OCI-LY3 (cell line): ENCODE data around the gene LRRC14B.
"Not testable (repeated sequence)": the region's sequence is repeated elsewhere in the genome, so short reads cannot be mapped to it uniquely, and the experiment has no call there.

Experiments used
- H2AFZ ChIP-seq: fragments of 200-600, 300-600 bp; shearing (Covaris generic); 2 replicates; pipeline ENCODE4 v1.6.0; 2014; ENCODE audit warnings: antibody characterized with exemption, low read depth, low read length
- H3K27ac ChIP-seq: fragments of 200-600, 300-600 bp; sonication (generic); 2 replicates; pipeline ENCODE4 v1.5.1; 2014; ENCODE audit warnings: mild to moderate bottlenecking, low read length, moderate library complexity, mixed read lengths
- H3K27me3 ChIP-seq: fragments of 200-600, 300-600 bp; sonication (generic); 2 replicates; pipeline ENCODE4 v1.6.1; 2014; ENCODE audit warnings: low read depth, low read length, mixed read lengths
- H3K36me3 ChIP-seq: fragments of 200-600, 300-600 bp; sonication (generic); replicated peaks from 2 replicates; pipeline ENCODE3; 2014; ENCODE audit warnings: low read depth, low read length, mixed read lengths
- H3K4me1 ChIP-seq: fragments of 300-600, 200-600 bp; sonication (generic); 2 replicates; pipeline ENCODE4 v1.6.1; 2014; ENCODE audit warnings: low read length, mixed read lengths
- H3K4me2 ChIP-seq: fragments of 200-600, 300-600 bp; sonication (generic); 2 replicates; pipeline ENCODE4 v1.6.1; 2014; ENCODE audit warnings: low read length, mixed read lengths
- H3K4me3 ChIP-seq: fragments of 300-600, 200-600 bp; sonication (generic); 2 replicates; pipeline ENCODE4 v1.5.1; 2014; ENCODE audit warnings: antibody characterized with exemption, mild to moderate bottlenecking, low read length, moderate library complexity
- H3K79me2 ChIP-seq: fragments of 300-600, 200-600 bp; shearing (Covaris generic); 2 replicates; pipeline ENCODE4 v1.6.1; 2014; ENCODE audit warnings: mild to moderate bottlenecking, low read length, mixed read lengths
- H3K9ac ChIP-seq: fragments of 300-600, 200-600 bp; shearing (Covaris generic); 2 replicates; pipeline ENCODE4 v1.6.0; 2014; ENCODE audit warnings: mild to moderate bottlenecking, low read length, moderate library complexity
- H3K9me3 ChIP-seq: fragments of 200-600, 300-600 bp; shearing (Covaris generic); 2 replicates; pipeline ENCODE4 v1.6.1; 2014; ENCODE audit warnings: low read length, mixed read lengths; ENCODE audit not compliant: insufficient read depth
- H4K20me1 ChIP-seq: fragments of 200-600, 300-600 bp; sonication (generic); 2 replicates; pipeline ENCODE4 v1.6.1; 2016; ENCODE audit warnings: low read length, mixed read lengths; ENCODE audit not compliant: insufficient read depth
- EZH2phosphoT487 ChIP-seq: fragments of 200-600 bp; shearing (Covaris generic); IDR thresholded peaks from 2 replicates; pipeline ENCODE4 v1.6.1; 2018; ENCODE audit warnings: antibody characterized with exemption, mixed run types, low read depth
- TF ChIP-seq, protein P1 (sequence below): fragments of 200-600, 300-600 bp; sonication (generic); IDR thresholded peaks from 2 replicates; pipeline ENCODE4 v1.5.1; 2014; ENCODE audit warnings: antibody characterized with exemption, low read length, low read depth

The LRRC14B gene

DNA sequence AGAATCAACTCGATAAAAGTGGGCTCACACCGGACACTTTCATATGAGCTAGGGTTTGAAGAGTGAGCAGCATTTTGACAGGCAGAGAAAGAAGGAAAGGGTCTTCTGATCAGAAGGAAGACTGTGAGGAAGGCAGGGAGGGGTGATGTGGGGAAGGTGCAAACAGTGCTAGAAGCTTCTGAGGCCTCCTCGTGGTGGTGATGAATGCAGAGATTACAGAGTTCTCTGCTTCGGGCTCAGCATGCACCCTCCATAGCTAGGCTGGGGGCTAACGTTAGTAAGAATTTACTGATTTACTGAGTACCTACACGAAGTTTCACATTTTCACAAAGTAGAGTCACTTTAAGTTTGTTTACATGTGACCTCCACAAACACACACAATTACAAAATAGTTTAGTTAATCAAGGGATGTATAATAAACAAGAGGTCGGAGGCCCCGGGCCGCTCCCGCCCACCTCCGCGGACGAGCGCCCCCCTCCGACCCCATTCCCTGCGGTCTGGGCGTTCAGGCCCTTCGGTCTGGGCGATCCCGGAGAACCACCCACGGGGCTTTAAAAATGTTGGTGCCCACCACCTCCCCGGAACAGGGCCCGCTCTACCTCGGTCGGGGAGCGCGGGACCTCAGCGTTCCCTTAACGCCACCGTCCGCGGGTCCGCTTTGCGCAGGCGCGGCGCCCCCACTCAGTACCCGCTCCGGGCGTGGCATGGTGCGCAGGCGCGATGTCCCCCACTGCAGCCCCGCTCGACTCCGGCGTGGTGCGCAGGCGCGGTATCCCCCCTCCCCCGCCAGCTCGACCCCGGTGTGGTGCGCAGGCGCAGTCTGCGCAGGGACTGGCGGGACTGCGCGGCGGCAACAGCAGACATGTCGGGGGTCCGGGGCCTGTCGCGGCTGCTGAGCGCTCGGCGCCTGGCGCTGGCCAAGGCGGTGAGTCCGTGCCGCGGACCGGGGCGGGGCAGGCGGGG lies 26.5 kb downstream of the LRRC14B start, which contains the start of the genes CCDC127 and SDHA:
Gene CCDC127, minus strand, starts transcription at position 660 of the 963 bp plus-strand sequence. CDS start 1,304 bp downstream, outside the sequence.
Gene SDHA, plus strand, starts transcription at position 827 of the 963 bp plus-strand sequence. Its CDS starts 36 bp downstream, at position 863.
- H3K36me3 ChIP-seq, H3K27me3 ChIP-seq, H3K9me3 ChIP-seq: not testable (repeated sequence)
- Histone ChIP-seq H3K4me1 (peaks cover 16% of the 10 kb centered on the region), H3K4me2 (peak within 1 kb of the TSS; percentile 95), H3K79me2 (peaks cover 48% of the 10 kb centered on the region), H3K4me3 (peak within 1 kb of the TSS; percentile 97), H3K27ac (peak within 1 kb of the TSS; percentile 52), H2AFZ (peak within 1 kb of the TSS; percentile 60; the same call in 1 of the 2 replicates), H4K20me1 (peaks cover 34% of the 10 kb centered on the region), H3K9ac (peak within 1 kb of the TSS; percentile 91)
- TF ChIP-seq, protein P1, sequence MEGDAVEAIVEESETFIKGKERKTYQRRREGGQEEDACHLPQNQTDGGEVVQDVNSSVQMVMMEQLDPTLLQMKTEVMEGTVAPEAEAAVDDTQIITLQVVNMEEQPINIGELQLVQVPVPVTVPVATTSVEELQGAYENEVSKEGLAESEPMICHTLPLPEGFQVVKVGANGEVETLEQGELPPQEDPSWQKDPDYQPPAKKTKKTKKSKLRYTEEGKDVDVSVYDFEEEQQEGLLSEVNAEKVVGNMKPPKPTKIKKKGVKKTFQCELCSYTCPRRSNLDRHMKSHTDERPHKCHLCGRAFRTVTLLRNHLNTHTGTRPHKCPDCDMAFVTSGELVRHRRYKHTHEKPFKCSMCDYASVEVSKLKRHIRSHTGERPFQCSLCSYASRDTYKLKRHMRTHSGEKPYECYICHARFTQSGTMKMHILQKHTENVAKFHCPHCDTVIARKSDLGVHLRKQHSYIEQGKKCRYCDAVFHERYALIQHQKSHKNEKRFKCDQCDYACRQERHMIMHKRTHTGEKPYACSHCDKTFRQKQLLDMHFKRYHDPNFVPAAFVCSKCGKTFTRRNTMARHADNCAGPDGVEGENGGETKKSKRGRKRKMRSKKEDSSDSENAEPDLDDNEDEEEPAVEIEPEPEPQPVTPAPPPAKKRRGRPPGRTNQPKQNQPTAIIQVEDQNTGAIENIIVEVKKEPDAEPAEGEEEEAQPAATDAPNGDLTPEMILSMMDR, result peak; percentile 50

DNA sequence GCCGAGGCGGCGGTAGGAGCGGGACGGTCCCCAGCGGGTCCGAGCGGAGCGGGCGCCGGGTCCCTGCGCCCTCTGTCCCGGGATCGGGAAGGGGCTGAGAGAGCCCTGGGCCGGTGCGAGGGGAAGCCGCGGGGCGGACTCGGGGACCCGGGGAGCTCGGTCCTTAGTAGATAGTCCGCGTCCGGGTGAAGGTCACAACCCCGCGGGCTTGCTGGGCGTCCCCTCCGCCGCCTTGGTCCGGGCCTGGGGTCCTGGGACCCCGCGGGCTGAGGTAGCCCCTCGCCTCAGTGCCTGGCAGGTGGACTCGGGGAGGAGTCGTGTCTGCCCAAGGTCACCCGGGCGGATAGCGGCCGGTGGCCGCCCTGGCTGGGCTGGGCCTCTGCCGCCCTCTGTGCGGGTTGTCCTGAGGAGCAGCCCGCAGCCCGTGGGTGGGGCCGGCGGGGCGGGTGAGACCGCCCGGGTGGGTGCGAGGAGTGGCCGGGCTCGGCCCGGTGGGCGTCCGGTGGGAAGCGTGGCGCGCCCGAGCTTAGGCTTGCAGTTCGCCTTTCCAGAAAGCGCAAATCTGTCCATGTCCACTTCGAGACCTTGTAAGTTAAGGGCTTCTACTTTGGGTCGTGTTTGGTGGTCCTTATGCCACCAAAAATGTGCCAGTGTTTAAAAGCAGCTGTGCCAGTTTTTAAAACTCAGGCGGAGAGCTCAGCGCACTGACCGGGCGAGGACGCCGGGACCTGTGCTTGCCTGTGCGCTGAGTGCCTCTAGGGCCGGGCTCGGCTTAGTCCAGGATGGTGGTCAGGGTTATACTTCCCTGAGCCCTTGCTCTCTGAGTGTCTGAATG lies 27.4 kb downstream of the LRRC14B start:
- H3K27me3 ChIP-seq, result no peaks in the 10 kb centered on the region
- H4K20me1 ChIP-seq, result peaks cover 43% of the 10 kb centered on the region
- H3K36me3 ChIP-seq, result peaks cover 4% of the 10 kb centered on the region
- peak overlapping the region; percentile 91 for H3K9ac ChIP-seq
- H3K9me3 ChIP-seq, result no peaks in the 10 kb centered on the region
- peak overlapping the region; percentile 97 for H3K4me3 ChIP-seq
- peak overlapping the region; percentile 95 for H3K4me2 ChIP-seq
- H3K4me1 ChIP-seq, result peaks cover 25% of the 10 kb centered on the region
- H2AFZ ChIP-seq, result no peak overlapping the region
- TF ChIP-seq, protein P1, result no peak
- 0 out of 2 replicates have a peak overlapping the region, but pooled peaks have one; percentile 38 for H3K27ac ChIP-seq
- H3K79me2 ChIP-seq, result peaks cover 57% of the 10 kb centered on the region

DNA sequence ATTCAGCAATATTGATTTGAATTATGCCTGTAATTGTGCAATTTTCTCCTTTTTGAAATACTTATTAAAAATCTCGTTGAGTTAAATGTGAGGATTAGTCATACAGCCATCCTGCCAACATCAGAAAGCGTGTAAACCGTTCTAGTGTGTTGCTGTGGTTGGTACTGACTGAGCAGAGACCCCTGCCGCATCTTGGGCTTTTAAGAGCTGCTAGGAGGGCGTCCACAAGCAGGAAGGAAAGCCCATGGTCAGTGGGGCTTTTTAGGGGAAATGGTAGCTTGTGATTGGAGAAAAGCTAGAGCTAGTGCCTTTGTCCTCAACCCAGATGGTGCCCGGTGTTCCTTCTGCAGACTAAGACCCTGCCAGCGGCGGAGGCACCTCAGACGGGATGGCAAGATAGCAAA lies 28.2 kb downstream of the LRRC14B start:
- Histone ChIP-seq H3K27ac (no peak overlapping the region), H3K4me2 (peak overlapping the region; percentile 95), H3K27me3 (no peaks in the 10 kb centered on the region), H3K4me3 (peak overlapping the region; percentile 97), H3K36me3 (no peaks in the 10 kb centered on the region), H3K9ac (peak overlapping the region; percentile 91), H4K20me1 (peaks cover 49% of the 10 kb centered on the region), H3K4me1 (peaks cover 27% of the 10 kb centered on the region), H3K79me2 (peaks cover 59% of the 10 kb centered on the region), H2AFZ (no peak overlapping the region), H3K9me3 (no peaks in the 10 kb centered on the region)
- TF ChIP-seq EZH2phosphoT487, result no peak
- TF ChIP-seq, protein P1, result no peak
